ENCODE results near the gene THBD. TPM values are rescaled to one million over a fixed set of nuclear protein-coding genes. Genes with fewer than 3 reads are reported as not detected.

THBD gene
- total RNA-seq, 1 experiment from 2014 or later, result 0.28 TPM

DNA sequence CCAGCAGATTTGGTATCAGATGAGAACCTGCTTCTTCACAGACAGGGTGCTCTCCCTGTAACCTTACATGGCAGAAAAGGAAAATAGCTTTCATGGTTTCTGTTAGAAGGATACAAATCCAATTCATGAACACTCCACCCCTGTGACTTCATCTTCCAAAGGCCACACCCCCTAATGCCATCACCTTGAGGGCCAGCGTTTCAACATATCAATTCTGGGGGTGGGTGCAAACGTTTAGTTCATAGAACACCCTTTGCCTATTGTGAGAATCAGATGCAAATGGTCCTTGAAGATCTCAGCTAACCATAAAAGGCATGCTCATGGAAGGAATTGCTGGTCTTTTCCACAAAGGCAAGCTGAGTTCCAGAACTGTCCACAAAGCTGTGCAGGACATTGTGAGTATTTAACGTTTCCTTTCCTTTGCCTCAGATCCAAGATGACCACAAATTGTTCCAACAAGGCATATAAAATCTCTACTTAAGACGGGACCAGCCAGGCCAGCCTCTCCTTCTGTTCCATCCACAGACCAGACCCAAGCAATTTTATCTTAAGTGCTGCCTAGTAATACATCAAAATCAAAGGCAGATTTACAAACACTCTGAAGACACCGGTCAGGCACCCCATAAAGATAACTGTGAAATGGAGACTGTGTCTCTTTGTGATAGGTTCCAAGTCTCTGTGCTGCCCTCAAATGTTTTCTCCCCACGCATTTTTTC, 49.1 kb downstream of the THBD start:
- H3K27ac Mint-ChIP-seq, result no peak overlapping the region

More for the DNA sequence above, 49.1 kb downstream of the THBD start:
- Histone ChIP-seq H3K4me2 (ENCODE audit: insufficient read depth, insufficient read length, low read length) (no peak overlapping the region), H3K27me3 (ENCODE audit: insufficient read depth, low read length) (no peaks in the 10 kb centered on the region), H2BK5ac (ENCODE audit: insufficient read length, low read length) (no peak overlapping the region), H4K5ac (ENCODE audit: insufficient read length, low read depth, low read length) (no peak overlapping the region), H3K23ac (ENCODE audit: insufficient read length, low read depth, low read length) (no peak overlapping the region), H2BK120ac (ENCODE audit: low read depth, low read length, poor library complexity, severe bottlenecking) (no peak overlapping the region), H3K79me1 (ENCODE audit: insufficient read depth, low read depth, low read length, poor library complexity, severe bottlenecking) (no peaks in the 10 kb centered on the region), H2BK20ac (ENCODE audit: low read depth, low read length, poor library complexity, severe bottlenecking) (no peak overlapping the region), H3T11ph (ENCODE audit: low read length) (no peak overlapping the region), H3K14ac (ENCODE audit: insufficient read depth, low read length) (no peak overlapping the region), H3K9ac (ENCODE audit: extremely low read depth, insufficient read length, low read length) (no peak overlapping the region), H2AK5ac (ENCODE audit: insufficient read length, low read length) (no peak overlapping the region), H4K8ac (replicated peaks; ENCODE audit: insufficient read length, low read depth, low read length) (no peak overlapping the region), H3K79me2 (ENCODE audit: insufficient read depth, low read length) (no peaks in the 10 kb centered on the region), H4K20me1 (ENCODE audit: control insufficient read depth, insufficient read depth, insufficient read length) (no peaks in the 10 kb centered on the region), H2BK12ac (ENCODE audit: insufficient read length, low read depth, low read length) (no peak overlapping the region), H2BK15ac (ENCODE audit: low read depth, low read length) (no peak overlapping the region), H3K9me3 (ENCODE audit: control insufficient read depth, low read depth, low read length) (no peaks in the 10 kb centered on the region), H3K4ac (ENCODE audit: low read depth, low read length) (no peak overlapping the region), H3K4me1 (ENCODE audit: insufficient read depth, low read length) (no peaks in the 10 kb centered on the region), H4K91ac (ENCODE audit: insufficient read length, low read depth, low read length) (no peak overlapping the region), H3K27ac (ENCODE audit: insufficient read length, low read depth, low read length) (no peak overlapping the region), H3K18ac (ENCODE audit: insufficient read length, low read depth, low read length) (no peak overlapping the region), H3K56ac (ENCODE audit: insufficient read length, low read depth, low read length) (no peak overlapping the region), H2AFZ (ENCODE audit: low read length) (no peak overlapping the region), H3K23me2 (ENCODE audit: insufficient read length, low read depth, low read length, poor library complexity, severe bottlenecking) (no peaks in the 10 kb centered on the region)
- TF ChIP-seq, protein P1, sequence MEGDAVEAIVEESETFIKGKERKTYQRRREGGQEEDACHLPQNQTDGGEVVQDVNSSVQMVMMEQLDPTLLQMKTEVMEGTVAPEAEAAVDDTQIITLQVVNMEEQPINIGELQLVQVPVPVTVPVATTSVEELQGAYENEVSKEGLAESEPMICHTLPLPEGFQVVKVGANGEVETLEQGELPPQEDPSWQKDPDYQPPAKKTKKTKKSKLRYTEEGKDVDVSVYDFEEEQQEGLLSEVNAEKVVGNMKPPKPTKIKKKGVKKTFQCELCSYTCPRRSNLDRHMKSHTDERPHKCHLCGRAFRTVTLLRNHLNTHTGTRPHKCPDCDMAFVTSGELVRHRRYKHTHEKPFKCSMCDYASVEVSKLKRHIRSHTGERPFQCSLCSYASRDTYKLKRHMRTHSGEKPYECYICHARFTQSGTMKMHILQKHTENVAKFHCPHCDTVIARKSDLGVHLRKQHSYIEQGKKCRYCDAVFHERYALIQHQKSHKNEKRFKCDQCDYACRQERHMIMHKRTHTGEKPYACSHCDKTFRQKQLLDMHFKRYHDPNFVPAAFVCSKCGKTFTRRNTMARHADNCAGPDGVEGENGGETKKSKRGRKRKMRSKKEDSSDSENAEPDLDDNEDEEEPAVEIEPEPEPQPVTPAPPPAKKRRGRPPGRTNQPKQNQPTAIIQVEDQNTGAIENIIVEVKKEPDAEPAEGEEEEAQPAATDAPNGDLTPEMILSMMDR (conservative IDR thresholded peaks at IDR 0.05), result no peak
- Mint-ChIP-seq H3K9me3 (no peaks in the 10 kb centered on the region), H3K36me3 (ENCODE audit: insufficient read depth in 1 of 3, low read depth in 3 of 3) (no peaks in the 10 kb centered on the region), H3K4me3 (no peak overlapping the region), H3K27me3 (ENCODE audit: low read depth) (peaks cover 4% of the 10 kb centered on the region), H3K4me1 (peaks cover 0 to 2% of the 10 kb centered on the region in 2 experiments; a peak in 3 of 4 replicates)
- no CpG with 5 or more reads among the region's 6 CpGs for WGBS (ENCODE audit: extremely low coverage, insufficient read length, low lambda C conversion rate)
- DNase-seq, result no peak
